HG03460 (cell line): ENCODE data around the gene ANO7.
A peak's percentile ranks its signal among the peaks of the same experiment; 100 is the strongest.

Source experiments
- ATAC-seq: cut with Tn5 transposase; IDR thresholded peaks from one replicate; pipeline ENCODE4 v1.9.1; 2021; ENCODE audit not compliant: unreplicated experiment

ANO7 gene

GRCh38 chr2:241270531-241270930, 82.1 kb downstream of the ANO7 start:
- no peak for ATAC-seq

- peak; percentile 41 for ATAC-seq
Observed at GRCh38 chr2:241271706-241272302, 83.3 kb downstream of the ANO7 start.

GRCh38 chr2:241272303-241273209, 84.1 kb downstream of the ANO7 start:
- peak; percentile 58 for ATAC-seq

- no peak for ATAC-seq
Observed at GRCh38 chr2:241273210-241274020, 84.9 kb downstream of the ANO7 start.

GRCh38 chr2:241274127-241274526, 85.7 kb downstream of the ANO7 start:
- ATAC-seq = no peak
